GM15510 (cell line): ENCODE data around the gene DOP1A.

Experiments used
- POLR2A ChIP-seq: IDR thresholded peaks from 3 replicates; pipeline ENCODE4 v1.6.1; 2011; ENCODE audit warnings: borderline replicate concordance; ENCODE audit not compliant: insufficient read length; ENCODE audit errors: extremely low read depth

DOP1A gene

DNA sequence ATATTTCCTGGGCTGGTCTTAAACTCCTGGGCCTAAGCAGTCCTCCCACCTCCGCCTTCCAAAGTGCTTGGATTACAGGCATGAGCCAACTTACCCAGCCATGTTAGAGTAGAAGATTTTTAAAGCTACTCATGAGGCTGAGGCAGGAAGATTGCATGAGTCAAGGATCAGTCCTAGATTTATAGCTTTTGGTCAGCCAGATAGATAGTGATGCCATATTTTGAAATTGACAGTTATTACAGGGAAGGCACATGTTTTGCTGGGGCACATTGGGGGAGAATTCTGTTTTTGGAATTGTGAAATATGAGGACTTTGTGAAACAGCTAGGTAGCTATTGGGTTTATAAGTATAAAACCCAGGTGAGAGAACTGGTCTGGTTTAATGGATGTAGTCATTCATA, 40.9 kb downstream of the DOP1A start:
- TF ChIP-seq POLR2A: no peak

DNA sequence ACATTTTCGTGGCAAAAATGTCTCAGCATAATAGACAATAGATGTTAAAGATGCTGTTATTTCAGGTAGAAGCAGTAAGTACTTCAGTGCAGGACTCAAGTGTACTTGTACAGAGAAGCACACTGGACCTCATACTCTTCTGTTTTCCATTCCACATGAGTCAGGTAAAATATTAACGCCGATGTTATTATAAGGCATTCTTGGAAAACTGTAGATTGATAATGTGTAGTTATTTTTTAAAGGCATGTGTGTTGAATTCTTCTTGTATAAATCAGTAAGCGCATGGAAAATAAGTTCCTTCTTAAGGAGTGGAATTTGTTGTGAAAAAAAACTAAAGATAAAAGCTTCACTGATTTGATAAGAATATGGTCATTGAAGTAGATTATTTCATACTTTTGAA, 45.8 kb downstream of the DOP1A start:
- no peak for TF ChIP-seq POLR2A

- no peak for TF ChIP-seq POLR2A
Observed at GRCh38 chr6:83114164-83114563, 46.7 kb downstream of the DOP1A start.

DNA sequence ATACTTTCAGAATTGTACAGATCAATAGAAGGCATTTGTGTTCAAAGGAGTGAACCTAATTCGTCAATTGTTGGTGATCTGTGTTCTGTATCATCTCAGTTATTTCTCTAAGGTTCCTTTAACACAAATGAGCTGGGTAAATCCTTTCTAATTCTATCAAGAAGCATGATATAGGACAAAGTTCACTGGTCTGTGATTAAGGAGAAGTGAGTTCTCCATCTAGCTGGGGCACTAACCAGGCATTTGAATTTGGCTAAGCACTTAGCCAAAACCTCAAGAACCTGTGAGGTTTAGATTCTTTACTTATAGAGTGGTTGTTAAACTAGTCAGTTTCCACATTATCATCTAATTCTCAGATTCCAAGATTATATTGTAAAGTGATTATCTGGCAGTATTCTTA, 50.3 kb downstream of the DOP1A start:
- no peak for TF ChIP-seq POLR2A

DNA sequence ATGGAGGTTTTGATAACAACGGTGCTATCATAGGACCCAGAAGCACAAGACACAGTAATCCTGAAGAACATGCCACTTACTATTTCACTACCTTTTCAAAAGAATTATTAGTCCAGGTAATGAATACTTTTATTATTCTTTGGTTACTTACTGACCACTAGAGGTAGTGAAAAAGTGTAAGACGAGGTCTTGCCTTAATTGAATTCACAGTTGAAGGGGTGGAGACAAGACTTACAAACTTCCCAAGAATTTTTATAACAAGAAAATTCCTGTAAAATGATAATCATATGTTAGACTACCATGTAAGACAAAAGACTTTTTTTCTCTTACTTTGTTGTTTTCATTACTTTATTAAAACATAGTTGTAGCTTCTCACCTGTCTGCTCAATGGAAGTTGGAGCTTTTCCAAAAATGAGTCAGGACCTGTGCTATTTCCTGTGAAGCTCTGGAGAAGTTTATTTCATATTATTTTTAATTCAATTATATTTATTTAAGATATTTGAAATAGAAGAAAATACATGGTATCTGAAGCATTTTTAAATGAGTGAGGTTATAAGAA, 52.4 kb downstream of the DOP1A start:
- TF ChIP-seq POLR2A: no peak

DNA sequence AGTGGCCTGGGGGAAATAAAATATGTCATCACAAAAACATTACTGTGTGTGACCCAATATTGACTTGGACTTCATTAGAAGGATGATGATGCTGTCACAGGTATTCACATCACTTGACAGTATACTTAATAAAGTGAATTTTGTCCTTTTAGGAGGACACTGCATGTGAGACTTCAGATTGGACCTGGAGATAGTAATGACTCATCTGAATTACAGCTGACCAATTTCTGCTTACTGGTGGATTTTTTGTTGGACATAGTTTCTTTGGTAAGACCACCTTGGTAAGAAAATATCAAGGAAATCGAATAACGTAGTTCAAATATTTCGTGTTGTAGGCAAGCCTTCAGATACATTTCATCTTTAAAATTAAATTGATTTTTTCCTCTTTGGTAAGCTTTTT, 57.1 kb downstream of the DOP1A start:
- no peak for TF ChIP-seq POLR2A

- no peak for TF ChIP-seq POLR2A
Observed at GRCh38 chr6:83125425-83125824, 58.0 kb downstream of the DOP1A start.

DNA sequence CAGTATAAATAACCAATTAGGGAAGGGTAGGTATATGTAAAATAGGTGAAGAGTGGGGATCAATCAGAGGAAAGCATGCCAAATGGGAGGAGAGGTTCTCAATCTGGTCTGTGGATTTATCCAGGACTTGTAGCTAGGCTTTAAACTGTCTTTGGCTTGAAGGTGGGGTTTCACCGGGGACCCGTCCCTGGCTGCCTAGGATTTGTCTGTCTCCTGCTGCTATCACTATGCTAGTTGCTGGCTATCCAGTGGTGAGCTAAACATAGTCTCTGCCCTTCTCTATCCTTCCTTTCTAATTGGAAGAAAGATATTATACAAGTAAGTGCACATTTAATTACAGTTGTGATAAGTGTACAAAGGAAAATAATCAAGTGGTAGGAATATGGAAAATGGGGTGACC, 58.8 kb downstream of the DOP1A start:
- no peak for TF ChIP-seq POLR2A

GRCh38 chr6:83126807-83127206, 59.3 kb downstream of the DOP1A start:
- TF ChIP-seq POLR2A: no peak

DNA sequence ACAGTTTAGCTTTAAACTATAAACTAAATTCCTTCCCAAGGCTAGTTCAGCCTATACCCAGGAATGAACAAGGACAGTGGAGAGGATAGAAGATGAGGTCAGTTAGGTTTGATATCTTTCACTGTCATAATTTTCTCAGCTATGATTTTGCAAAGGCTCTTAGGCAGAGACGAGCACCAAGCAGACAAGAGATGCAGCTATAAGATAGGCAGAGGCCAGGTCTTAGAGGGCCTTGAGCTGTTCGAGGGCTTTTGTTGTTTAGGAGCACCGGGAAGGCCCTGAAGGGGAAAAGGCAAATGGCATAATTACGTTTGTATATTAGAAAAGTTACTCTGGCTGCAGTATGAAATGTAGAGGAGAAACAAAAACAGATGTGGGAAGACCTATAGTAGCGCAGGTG, 59.8 kb downstream of the DOP1A start:
- no peak for TF ChIP-seq POLR2A

DNA sequence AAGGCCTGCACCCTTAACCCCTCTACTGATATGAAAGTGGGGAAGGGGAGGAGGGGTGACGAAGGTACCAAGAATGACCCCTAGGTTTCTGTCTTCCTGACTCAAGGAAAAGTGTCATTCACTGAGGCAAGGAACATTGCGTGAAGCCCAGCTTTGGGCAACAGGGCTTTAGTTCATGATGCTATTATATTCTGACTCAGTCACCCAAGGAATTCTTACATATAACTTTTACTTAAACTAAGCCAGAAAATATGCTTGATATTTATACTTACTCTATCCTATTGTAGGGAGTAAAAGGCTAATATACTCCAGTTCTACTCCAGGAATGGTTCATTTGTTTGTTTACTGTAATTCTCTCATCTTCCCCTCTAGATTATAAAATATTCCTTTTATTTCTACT, 60.5 kb downstream of the DOP1A start:
- TF ChIP-seq POLR2A: no peak

DNA sequence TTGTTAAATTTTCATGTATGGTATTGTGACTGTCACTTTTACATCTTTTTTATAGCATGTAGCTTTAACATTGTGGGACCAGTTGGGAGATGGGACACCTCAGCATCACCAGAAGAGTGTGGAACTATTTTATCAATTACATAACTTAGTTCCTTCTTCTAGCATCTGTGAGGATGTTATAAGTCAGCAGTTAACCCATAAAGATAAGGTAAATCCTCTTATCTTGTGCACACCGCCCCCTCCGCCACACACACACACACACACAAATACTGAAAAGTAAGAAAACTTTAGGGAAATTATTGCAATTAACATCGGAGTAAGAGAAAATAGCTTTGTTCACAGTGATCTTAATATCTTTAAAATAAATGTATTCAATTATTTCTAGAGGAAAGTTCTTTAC, 64.7 kb downstream of the DOP1A start:
- TF ChIP-seq POLR2A: no peak

- no peak for TF ChIP-seq POLR2A
Observed at GRCh38 chr6:83138118-83138722, 70.7 kb downstream of the DOP1A start.

GRCh38 chr6:83138758-83139157, 71.3 kb downstream of the DOP1A start:
- TF ChIP-seq POLR2A: no peak

DNA sequence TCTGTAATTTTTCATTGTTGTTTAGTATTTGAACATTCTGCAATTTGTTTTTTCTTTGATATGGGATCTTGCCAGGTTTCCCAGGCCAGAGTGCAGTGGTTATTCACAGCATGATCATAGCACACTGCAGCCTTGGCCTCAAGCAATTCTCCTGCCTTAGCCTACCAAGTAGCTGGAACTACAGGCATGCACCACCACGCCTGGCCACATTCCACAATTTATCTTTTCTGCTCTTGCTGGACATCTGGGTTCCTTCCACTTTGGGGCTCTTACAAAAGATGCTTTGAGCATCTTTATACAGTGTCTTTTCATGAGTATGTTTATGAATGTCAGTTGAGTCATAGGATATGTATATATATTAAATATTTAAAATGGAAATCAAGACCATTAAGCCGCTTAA, 83.6 kb downstream of the DOP1A start:
- TF ChIP-seq POLR2A: no peak

DNA sequence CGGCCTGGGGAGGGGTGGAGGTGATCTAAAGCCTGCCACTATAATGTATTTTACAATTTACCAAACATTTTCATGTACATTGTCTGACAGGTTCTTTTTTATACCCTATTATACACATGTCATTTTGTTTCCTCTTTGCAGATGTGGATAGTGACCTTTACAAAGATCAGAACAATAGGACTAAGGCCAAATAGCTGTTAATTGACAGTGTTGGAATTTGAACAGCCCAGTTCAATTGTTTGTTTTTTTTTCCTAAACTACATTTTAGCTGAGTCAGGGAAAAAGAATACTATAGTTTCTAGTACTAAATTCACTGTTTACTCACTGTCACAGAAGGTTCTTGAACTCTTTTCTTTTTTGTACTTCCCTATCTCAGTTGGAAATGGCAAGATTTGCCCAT, 85.4 kb downstream of the DOP1A start:
- TF ChIP-seq POLR2A: no peak
